Skeletal muscle satellite cell (primary cell): ENCODE data around the gene SYNE2.

Source experiments
- H3K27me3 ChIP-seq: 2 replicates; pipeline ENCODE4 v1.7.0; 2013; ENCODE audit warnings: low read length; ENCODE audit not compliant: control insufficient read depth, insufficient read depth
- H3K36me3 ChIP-seq: 2 replicates; pipeline ENCODE4 v1.7.0; 2013; ENCODE audit warnings: mild to moderate bottlenecking, control low read depth, low read length; ENCODE audit not compliant: insufficient read depth
- H3K4me1 ChIP-seq: 2 replicates; pipeline ENCODE4 v1.7.0; 2013; ENCODE audit warnings: low read length; ENCODE audit not compliant: control insufficient read depth, insufficient read depth
- H3K4me2 ChIP-seq: 2 replicates; pipeline ENCODE4 v1.7.0; 2013; ENCODE audit warnings: mild to moderate bottlenecking, low read length
- H3K4me3 ChIP-seq: 2 replicates; pipeline ENCODE4 v1.7.0; 2013; ENCODE audit warnings: low read length
- H3K9ac ChIP-seq: 2 replicates; pipeline ENCODE4 v1.7.0; 2013; ENCODE audit warnings: mild to moderate bottlenecking, low read depth, low read length, moderate library complexity
- H3K9me3 ChIP-seq: replicated peaks from 2 replicates; pipeline ENCODE4 v1.7.0; 2013; ENCODE audit warnings: mild to moderate bottlenecking, control low read depth, low read length

SYNE2 gene

DNA sequence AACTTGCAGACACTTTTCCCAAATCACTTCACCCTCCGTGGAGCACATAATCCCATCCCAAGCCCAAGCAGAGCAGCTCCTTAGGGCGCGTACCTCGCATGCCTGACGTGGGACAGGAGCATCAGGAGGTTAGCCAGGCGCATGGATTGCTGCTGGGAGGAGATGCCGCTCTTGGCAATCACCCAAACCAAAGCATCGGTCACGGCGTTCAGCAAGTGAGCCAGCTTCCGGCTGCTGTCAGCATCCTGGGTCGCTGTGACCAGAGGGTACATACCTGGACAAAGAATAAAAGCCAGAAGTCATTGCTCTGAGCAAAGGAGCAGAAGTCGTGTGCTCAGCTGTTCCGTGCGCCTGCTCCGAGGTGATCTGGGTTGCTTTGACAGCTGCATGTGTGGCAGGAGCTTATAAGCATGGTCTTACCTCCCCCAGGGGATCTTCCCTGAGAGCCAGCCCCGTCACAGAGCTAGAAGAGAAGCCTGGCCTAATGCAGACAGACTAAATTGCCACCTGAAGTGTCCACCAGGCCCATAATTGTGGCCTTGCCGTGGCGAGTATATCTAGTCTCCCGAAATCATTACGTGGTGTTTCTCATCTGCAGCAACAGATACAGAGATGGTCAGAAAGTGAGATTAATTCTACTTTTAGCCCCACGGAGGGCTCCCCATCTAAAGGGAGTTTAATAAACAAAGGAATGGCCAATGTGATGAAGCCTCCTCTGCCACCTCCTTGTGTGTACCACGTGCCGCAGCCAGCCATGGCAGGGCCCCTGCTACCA is 382.3 kb downstream of the SYNE2 start:
- Histone ChIP-seq H3K27me3 (peaks cover 7% of the 10 kb centered on the region), H3K4me3 (no peak overlapping the region), H3K4me1 (peaks cover 35% of the 10 kb centered on the region), H3K4me2 (no peak overlapping the region), H3K9ac (no peak overlapping the region), H3K9me3 (no peaks in the 10 kb centered on the region), H3K36me3 (no peaks in the 10 kb centered on the region)

DNA sequence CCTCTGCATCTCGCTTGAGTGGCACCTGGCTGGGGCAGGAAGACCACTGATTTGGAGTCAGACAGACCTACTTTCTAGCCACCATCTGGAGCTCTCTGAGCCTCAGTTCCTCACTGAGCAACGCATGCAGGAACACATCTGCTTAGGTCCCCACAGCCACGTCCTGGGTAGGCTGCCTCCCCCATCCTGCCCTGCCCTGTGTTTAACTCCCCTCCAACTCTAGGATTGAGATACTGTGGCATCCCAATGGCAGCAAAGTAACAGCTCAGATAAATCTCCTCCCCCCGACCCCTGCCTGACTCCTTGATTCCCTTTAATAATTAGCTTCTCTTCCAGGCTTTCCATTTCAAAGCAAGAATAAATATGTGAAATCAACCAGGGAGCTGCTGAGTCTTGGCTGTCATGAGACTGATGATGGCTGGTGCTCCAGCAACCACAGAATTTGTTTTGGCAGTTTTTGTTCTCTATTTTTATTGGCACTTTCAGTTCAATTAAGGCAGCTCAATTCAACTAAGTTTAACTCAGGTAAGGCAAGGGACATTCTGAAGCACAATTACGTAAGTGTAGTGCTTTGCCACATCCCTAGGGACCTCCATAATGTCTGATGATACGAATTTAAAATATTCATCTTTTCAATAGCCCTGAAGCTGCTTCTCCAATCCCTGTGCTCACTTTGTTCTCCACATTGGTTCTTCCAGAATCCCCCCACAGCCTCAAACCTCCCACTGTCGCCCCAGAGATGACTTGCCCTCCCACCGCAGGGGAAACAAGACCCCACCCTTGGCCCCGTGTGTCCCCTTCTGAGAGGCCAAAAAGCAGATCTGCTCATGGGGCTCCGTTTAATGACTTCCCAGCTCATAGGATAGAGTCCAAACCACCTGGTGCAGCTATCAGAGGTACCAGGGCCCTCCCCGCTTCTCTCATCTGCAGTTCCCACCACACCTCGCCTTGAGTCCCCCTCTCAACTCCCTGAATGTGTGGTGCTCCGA is 383.1 kb downstream of the SYNE2 start:
- H3K4me1 ChIP-seq, result peaks cover 35% of the 10 kb centered on the region
- H3K27me3 ChIP-seq, result peaks cover 7% of the 10 kb centered on the region

DNA sequence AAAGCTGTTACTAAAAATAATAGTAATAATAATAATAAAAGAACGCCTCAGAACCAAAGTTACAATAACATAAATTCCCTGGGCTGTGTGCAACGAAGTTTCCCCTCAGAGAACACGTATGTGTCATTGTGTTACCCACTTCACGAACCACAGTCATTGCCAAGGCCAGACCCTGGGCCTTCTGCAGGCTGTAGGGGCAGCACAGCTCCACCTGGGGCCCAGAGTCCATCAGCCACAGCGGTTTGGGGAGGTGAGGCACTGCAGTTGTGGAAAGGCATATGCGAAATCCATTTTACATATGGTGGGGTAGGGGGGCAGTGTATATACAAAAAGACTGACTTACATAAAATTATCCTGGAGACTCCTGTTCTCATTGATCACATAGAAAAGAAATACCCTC is 385.2 kb downstream of the SYNE2 start:
- H3K27me3 ChIP-seq, result peaks cover 7% of the 10 kb centered on the region
- no peaks in the 10 kb centered on the region for H3K9me3 ChIP-seq
- peaks cover 18% of the 10 kb centered on the region for H3K4me1 ChIP-seq
- no peak overlapping the region for H3K4me3 ChIP-seq
- no peaks in the 10 kb centered on the region for H3K36me3 ChIP-seq
- H3K4me2 ChIP-seq, result no peak overlapping the region
- H3K9ac ChIP-seq, result no peak overlapping the region

More for the DNA sequence above, 383.1 kb downstream of the SYNE2 start:
- Histone ChIP-seq H3K9me3 (no peaks in the 10 kb centered on the region), H3K36me3 (no peaks in the 10 kb centered on the region), H3K4me3 (no peak overlapping the region), H3K4me2 (no peak overlapping the region), H3K9ac (no peak overlapping the region)

DNA sequence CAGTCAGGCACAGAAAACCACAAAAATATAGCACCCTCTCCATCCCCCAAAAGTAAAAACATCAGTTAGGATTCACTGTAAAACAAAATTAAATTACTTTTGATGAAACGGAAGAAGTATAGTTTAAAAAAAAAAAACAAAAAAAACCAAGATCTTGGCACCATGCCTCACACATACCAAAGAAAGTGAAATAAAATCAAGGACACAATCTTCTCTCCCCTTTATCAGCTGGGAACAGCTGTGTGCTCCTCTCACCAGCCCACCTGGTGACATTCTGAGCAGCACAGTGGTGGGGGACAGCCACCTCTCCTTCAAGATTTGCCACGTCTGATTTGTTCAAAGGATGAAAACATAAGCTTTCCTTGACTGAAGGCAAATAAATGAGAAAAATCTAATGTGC is 385.8 kb downstream of the SYNE2 start:
- Histone ChIP-seq H3K4me2 (no peak overlapping the region), H3K36me3 (no peaks in the 10 kb centered on the region), H3K9ac (no peak overlapping the region), H3K9me3 (no peaks in the 10 kb centered on the region), H3K4me1 (peaks cover 13% of the 10 kb centered on the region), H3K4me3 (no peak overlapping the region), H3K27me3 (peaks cover 7% of the 10 kb centered on the region)

DNA sequence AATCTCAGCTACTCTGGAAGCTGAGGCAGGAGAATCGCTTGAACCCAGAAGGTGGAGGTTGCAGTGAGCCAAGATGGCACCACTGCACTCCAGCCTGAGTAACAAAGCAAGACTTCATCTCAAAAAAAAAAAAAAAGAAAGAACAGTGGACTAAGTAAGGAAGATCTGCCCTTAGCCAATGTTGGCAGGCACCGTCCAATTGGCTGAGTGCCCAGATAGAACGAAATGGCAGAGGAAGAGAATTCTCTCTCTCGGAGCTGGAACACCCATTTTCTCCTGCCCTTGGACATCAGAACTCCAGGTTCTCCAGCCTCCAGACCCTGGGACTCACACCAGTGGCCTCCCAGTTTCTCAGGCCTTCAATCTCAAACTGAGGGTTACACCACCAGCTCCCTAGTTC is 391.5 kb downstream of the SYNE2 start:
- Histone ChIP-seq H3K36me3 (no peaks in the 10 kb centered on the region), H3K27me3 (no peaks in the 10 kb centered on the region), H3K4me2 (no peak overlapping the region), H3K4me3 (no peak overlapping the region), H3K4me1 (no peaks in the 10 kb centered on the region), H3K9me3 (no peaks in the 10 kb centered on the region), H3K9ac (no peak overlapping the region)

DNA sequence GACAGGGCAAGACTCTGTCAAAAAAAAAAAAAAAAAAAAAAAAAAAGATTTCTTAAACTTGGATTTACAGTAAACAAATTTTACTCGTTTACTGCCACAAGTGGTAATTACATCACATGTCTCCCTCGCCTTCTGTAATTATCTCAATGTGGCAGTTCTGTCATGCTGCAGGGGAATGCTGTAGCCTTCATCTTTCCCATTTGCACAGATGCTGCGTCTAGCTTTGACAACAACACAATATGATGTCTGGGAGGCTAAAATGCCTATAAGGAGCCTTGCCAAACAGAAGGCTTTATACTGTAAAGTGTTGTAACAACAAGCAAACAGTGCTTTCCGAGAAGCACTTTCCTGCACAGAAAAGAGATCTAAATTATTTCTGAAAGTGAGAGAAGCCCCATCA is 392.7 kb downstream of the SYNE2 start:
- Histone ChIP-seq H3K4me1 (no peaks in the 10 kb centered on the region), H3K27me3 (no peaks in the 10 kb centered on the region), H3K4me2 (no peak overlapping the region), H3K9me3 (no peaks in the 10 kb centered on the region), H3K4me3 (no peak overlapping the region), H3K36me3 (no peaks in the 10 kb centered on the region), H3K9ac (no peak overlapping the region)

DNA sequence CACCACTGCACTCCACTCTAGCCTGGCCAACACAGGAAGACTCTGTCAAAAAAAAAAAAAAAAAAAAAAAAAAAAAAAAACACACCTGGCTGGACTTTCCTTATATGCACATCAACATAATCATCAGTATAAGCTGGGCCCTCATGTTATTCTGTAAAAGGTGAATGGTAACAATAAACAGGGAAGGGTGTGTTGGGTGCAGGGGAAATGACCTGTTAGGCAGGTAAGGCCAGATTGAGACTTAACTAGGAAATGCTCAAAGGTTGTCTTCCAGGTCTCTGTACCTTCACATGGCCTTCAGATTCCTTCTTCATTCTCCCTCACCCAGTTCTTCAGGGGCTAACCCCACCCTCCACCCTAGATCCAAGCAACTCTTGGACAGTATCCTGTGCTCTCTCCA is 393.9 kb downstream of the SYNE2 start:
- no peaks in the 10 kb centered on the region for H3K27me3 ChIP-seq
- H3K9me3 ChIP-seq, result no peaks in the 10 kb centered on the region
- H3K4me2 ChIP-seq, result no peak overlapping the region

DNA sequence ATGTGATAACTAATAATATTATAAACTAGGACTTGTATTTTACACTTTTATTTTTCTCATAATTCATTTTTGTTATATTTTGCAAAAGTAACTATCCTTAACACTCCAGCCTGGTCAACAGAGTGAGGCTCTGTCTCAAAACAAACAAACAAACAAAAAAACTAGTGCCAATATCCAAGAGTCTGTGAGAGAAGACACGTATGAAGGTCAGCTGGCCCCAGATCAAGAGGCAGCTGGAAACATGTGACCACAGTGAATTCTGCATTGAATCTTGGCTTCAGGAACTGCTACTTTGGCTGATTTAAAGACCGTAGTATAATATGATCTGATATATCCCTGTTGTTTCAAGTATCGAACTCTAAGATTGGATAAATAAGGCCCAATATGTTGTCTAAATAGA is 394.4 kb downstream of the SYNE2 start:
- Histone ChIP-seq H3K36me3 (no peaks in the 10 kb centered on the region), H3K4me1 (no peaks in the 10 kb centered on the region), H3K9me3 (no peaks in the 10 kb centered on the region), H3K4me2 (no peak overlapping the region), H3K27me3 (no peaks in the 10 kb centered on the region), H3K9ac (no peak overlapping the region), H3K4me3 (no peak overlapping the region)

More for the DNA sequence above, 393.9 kb downstream of the SYNE2 start:
- Histone ChIP-seq H3K4me3 (no peak overlapping the region), H3K36me3 (no peaks in the 10 kb centered on the region), H3K9ac (no peak overlapping the region), H3K4me1 (no peaks in the 10 kb centered on the region)

DNA sequence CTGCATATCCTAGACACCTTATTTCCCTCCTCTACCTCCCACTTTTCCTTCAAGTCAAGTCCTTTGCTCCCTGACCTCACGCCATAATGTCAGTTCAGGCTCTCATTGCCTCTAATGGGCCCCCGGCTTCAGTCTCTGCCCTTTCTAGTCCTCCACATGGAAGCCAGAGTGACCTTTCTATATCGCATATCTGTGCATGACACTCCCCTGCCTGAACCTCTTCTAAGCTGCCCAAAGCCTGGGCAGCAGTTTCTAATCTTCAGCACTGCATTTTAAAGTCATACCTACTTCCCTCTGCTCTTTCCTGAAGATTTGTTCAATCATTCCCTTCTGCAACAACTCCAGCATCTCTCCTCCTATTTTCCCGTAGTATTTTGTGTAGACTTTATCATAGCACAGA is 395.9 kb downstream of the SYNE2 start:
- H3K27me3 ChIP-seq, result no peaks in the 10 kb centered on the region
- H3K4me1 ChIP-seq, result peaks cover 4% of the 10 kb centered on the region
- no peak overlapping the region for H3K4me2 ChIP-seq
- no peaks in the 10 kb centered on the region for H3K36me3 ChIP-seq
- no peaks in the 10 kb centered on the region for H3K9me3 ChIP-seq
- no peak overlapping the region for H3K9ac ChIP-seq
- H3K4me3 ChIP-seq, result no peak overlapping the region

DNA sequence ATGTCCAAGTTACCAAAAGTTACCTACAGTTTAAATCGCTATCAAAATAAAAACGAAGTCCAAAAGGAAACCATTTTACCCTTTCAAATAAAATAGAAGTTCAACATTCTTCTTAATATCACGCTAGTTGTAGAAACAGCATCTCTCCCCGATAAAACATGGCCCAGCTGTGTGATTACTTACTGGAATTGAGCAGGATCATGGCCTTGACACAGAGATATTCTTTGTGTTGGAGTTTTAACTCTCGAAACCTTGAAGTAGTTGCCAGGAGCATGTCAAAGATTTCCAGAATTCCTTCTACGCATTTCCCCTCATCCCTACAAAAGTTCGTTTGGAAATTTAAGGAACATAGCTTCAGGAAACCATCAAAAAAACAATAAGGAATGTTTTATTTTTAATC is 396.6 kb downstream of the SYNE2 start:
- Histone ChIP-seq H3K27me3 (no peaks in the 10 kb centered on the region), H3K4me1 (peaks cover 11% of the 10 kb centered on the region), H3K4me2 (no peak overlapping the region), H3K36me3 (no peaks in the 10 kb centered on the region), H3K4me3 (no peak overlapping the region), H3K9me3 (no peaks in the 10 kb centered on the region), H3K9ac (no peak overlapping the region)

DNA sequence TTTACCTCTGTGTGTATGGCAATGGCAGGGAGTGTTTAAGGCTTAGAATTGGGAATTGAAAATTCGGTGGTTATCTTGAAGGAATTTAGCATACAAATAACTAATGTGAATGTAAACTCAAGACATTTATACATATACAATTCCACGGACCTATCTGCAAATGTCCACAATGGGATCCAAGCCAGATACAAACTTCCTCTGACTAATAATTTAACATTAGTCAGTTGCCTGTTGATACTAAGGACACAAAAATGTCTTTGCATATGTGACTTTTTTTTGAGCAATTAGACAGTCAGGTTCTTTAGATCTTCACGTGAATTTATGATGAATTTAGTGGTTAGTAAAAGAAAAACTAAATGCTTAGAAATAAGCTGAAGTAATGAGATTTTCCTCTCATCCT is 400.9 kb downstream of the SYNE2 start:
- no peaks in the 10 kb centered on the region for H3K36me3 ChIP-seq
- peaks cover 13% of the 10 kb centered on the region for H3K4me1 ChIP-seq
- H3K4me2 ChIP-seq, result peak overlapping the region; percentile 34
- H3K4me3 ChIP-seq, result no peak overlapping the region
- H3K9ac ChIP-seq, result no peak overlapping the region
- no peaks in the 10 kb centered on the region for H3K9me3 ChIP-seq
- H3K27me3 ChIP-seq, result no peaks in the 10 kb centered on the region
